Hepatocyte (in vitro differentiated cells): ENCODE data around the gene SMOC1. TPM values are rescaled to one million over a fixed set of nuclear protein-coding genes. Genes with fewer than 3 reads are reported as not detected.

ENCODE experiments used
- DNase-seq: peaks from one replicate; pipeline ENCODE4 v3.0.0-alpha.2; 2016; ENCODE audit warnings: low spot score
- H2AFZ ChIP-seq: fragments of 200-600 bp; sonication (generic); 2 replicates; pipeline ENCODE4 v1.6.0; 2016; ENCODE audit warnings: antibody characterized with exemption, mild to moderate bottlenecking
- H3K27ac ChIP-seq: fragments of 200-600 bp; sonication (generic); 2 replicates; pipeline ENCODE4 v1.5.1; 2016; ENCODE audit warnings: mild to moderate bottlenecking
- H3K27me3 ChIP-seq: fragments of 200-600 bp; sonication (generic); 2 replicates; pipeline ENCODE4 v1.6.1; 2016
- H3K36me3 ChIP-seq: fragments of 200-600 bp; sonication (generic); replicated peaks from 2 replicates; pipeline ENCODE4 v1.5.1; 2016; ENCODE audit warnings: low read depth; ENCODE audit not compliant: insufficient read depth
- H3K4me1 ChIP-seq: fragments of 200-600 bp; sonication (generic); 2 replicates; pipeline ENCODE4 v1.5.1; 2016; ENCODE audit warnings: mild to moderate bottlenecking, moderate library complexity; ENCODE audit not compliant: insufficient read depth
- H3K4me2 ChIP-seq: fragments of 200-600 bp; sonication (generic); 2 replicates; pipeline ENCODE4 v1.6.0; 2016
- H3K4me3 ChIP-seq: fragments of 200-600 bp; sonication (generic); 2 replicates; pipeline ENCODE4 v1.5.1; 2016; ENCODE audit warnings: mild to moderate bottlenecking
- H3K79me2 ChIP-seq: fragments of 200-600 bp; sonication (generic); 2 replicates; pipeline ENCODE4 v1.6.0; 2017; ENCODE audit warnings: mild to moderate bottlenecking
- H3K9me2 ChIP-seq: fragments of 200-600 bp; sonication (generic); replicated peaks from 2 replicates; pipeline ENCODE4 v1.6.0; 2017; ENCODE audit warnings: mild to moderate bottlenecking; ENCODE audit not compliant: insufficient read depth
- H3K9me3 ChIP-seq: fragments of 200-600 bp; sonication (generic); 2 replicates; pipeline ENCODE4 v1.5.1; 2016; ENCODE audit warnings: low read depth, mild to moderate bottlenecking
- H4K20me1 ChIP-seq: fragments of 200-600 bp; sonication (generic); 2 replicates; pipeline ENCODE4 v1.6.0; 2016; ENCODE audit warnings: mild to moderate bottlenecking; ENCODE audit not compliant: insufficient read depth, poor library complexity, severe bottlenecking
- CTCF ChIP-seq: fragments of 200-600 bp; sonication (generic); IDR thresholded peaks from 2 replicates; pipeline ENCODE4 v1.5.1; 2016; ENCODE audit warnings: antibody characterized with exemption, mild to moderate bottlenecking; ENCODE audit not compliant: poor library complexity
- EZH2 ChIP-seq: fragments of 200-600 bp; sonication (generic); IDR thresholded peaks from 2 replicates; pipeline ENCODE4 v1.6.1; 2016; ENCODE audit warnings: antibody characterized with exemption, mild to moderate bottlenecking, borderline replicate concordance
- EZH2phosphoT487 ChIP-seq: fragments of 200-600 bp; sonication (generic); IDR thresholded peaks from one replicate; pipeline ENCODE4 v1.6.1; 2018; ENCODE audit warnings: antibody characterized with exemption, mild to moderate bottlenecking, low read depth, moderate library complexity; ENCODE audit not compliant: unreplicated experiment, severe bottlenecking
- WGBS: methylation state at CpG from one replicate; pipeline ENCODE4 v1.1.6; 2016; ENCODE audit warnings: low lambda C conversion rate; ENCODE audit errors: missing lambda C conversion rate; 5-methylcytosine and 5-hydroxymethylcytosine counted together
- polyA plus RNA-seq: library from polyadenylated mRNA; unstranded; fragments of >200 nt; fragmentation: Nextera tagmentation; extraction: Ambion mirVana; gene quantifications from 2 replicates; pipeline ENCODE4 v1.2.1, GENCODE V29; 2016
- total RNA-seq: library from RNA; depleted of rRNA; stranded (reverse); fragments of >200 nt; gene quantifications from 2 replicates; pipeline ENCODE4 v1.2.3, GENCODE V29; 2014

Gene SMOC1
- total and polyA plus RNA-seq, 2 experiments from 2014 or later: 2.1 to 6.2 TPM

DNA sequence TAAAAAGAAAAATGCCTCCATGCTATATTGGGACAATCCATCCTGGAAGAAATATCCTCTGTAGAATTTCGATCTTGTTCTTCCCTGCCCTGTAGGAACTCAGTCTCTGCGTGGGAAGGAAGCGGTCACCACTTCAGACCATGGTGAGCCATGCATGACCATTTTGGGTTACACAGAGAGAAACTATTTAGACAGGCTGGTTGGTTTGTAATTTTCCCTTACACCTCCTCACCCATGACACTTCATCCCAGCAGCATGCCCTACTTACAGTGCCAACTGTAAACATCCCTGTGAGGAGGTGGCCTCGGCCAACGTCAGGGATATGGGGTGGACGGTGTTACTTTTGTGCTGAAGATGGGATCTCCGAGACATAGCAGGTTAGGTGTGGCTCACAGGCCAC is 121.4 kb downstream of the SMOC1 start:
- TF ChIP-seq EZH2 (no peak), EZH2phosphoT487 (no peak), CTCF (no peak)
- no peaks in the 10 kb centered on the region for H3K9me2 ChIP-seq
- DNase-seq: no peak
- H3K27ac ChIP-seq: no peak overlapping the region
- H3K27me3 ChIP-seq: no peaks in the 10 kb centered on the region
- WGBS: 95% methylated on average over 7 of the region's 7 CpGs
- H3K4me3 ChIP-seq: no peak overlapping the region
- no peaks in the 10 kb centered on the region for H3K9me3 ChIP-seq
- no peak overlapping the region for H2AFZ ChIP-seq
- no peaks in the 10 kb centered on the region for H4K20me1 ChIP-seq
- no peak overlapping the region for H3K4me2 ChIP-seq
- H3K36me3 ChIP-seq: no peaks in the 10 kb centered on the region
- no peaks in the 10 kb centered on the region for H3K79me2 ChIP-seq
- H3K4me1 ChIP-seq: peaks cover 18% of the 10 kb centered on the region

- no peak overlapping the region for H3K4me3 ChIP-seq
- peaks cover 30% of the 10 kb centered on the region for H3K4me1 ChIP-seq
- 88% methylated on average over 6 of the region's 6 CpGs for WGBS
- H3K36me3 ChIP-seq: no peaks in the 10 kb centered on the region
- H3K9me2 ChIP-seq: no peaks in the 10 kb centered on the region
- H3K9me3 ChIP-seq: no peaks in the 10 kb centered on the region
- no peak overlapping the region for H3K4me2 ChIP-seq
- peak; percentile 13 for DNase-seq
- H2AFZ ChIP-seq: no peak overlapping the region
- H4K20me1 ChIP-seq: no peaks in the 10 kb centered on the region
- H3K27me3 ChIP-seq: no peaks in the 10 kb centered on the region
- no peak overlapping the region for H3K27ac ChIP-seq
- TF ChIP-seq CTCF (no peak), EZH2phosphoT487 (no peak), EZH2 (no peak)
- no peaks in the 10 kb centered on the region for H3K79me2 ChIP-seq
Observed at GRCh38 chr14:70002589-70003346, 123.6 kb downstream of the SMOC1 start.

- Histone ChIP-seq H3K79me2 (no peaks in the 10 kb centered on the region), H3K27ac (peak overlapping the region; percentile 79), H3K27me3 (no peaks in the 10 kb centered on the region), H3K9me3 (no peaks in the 10 kb centered on the region), H3K36me3 (no peaks in the 10 kb centered on the region), H4K20me1 (no peaks in the 10 kb centered on the region), H3K9me2 (no peaks in the 10 kb centered on the region), H3K4me1 (peaks cover 29% of the 10 kb centered on the region), H3K4me2 (no peak overlapping the region), H3K4me3 (no peak overlapping the region), H2AFZ (no peak overlapping the region)
- no peak for TF ChIP-seq EZH2phosphoT487
- TF ChIP-seq CTCF: no peak
- no peak for TF ChIP-seq EZH2
- DNase-seq: no peak
- WGBS: 78% methylated on average over 2 of the region's 2 CpGs
Observed at GRCh38 chr14:70004791-70005190, 125.6 kb downstream of the SMOC1 start.
